ENCODE results near the gene IMPG1. TPM values are rescaled to one million over a fixed set of nuclear protein-coding genes. Genes with fewer than 3 reads are reported as not detected.

Gene IMPG1
- polyA plus RNA-seq, 3 donors = not detected

GRCh38 chr6:75932067-75932466, 140.4 kb downstream of the IMPG1 start:
- no peak for TF ChIP-seq CTCF (IDR thresholded peaks at IDR 0.05)
- Histone ChIP-seq H3K27ac (ENCODE audit: low read depth in 1 of 2, low read length in 2 of 2) (no peak overlapping the region), H3K79me2 (ENCODE audit: insufficient read depth, low read length) (no peaks in the 10 kb centered on the region), H3K4me1 (ENCODE audit: control insufficient read depth in 1 of 2, insufficient read depth in 2 of 2, low read length in 2 of 2) (peaks cover 0 to 6% of the 10 kb centered on the region in 2 donors), H3K4me3 (replicated peaks in 1 of 3; ENCODE audit: low read depth in 2 of 3, low read length in 3 of 3) (no peak overlapping the region), H3K9ac (ENCODE audit: insufficient read depth, low read length, poor library complexity, severe bottlenecking) (no peak overlapping the region), H3K27me3 (ENCODE audit: control insufficient read depth in 2 of 2, insufficient read depth in 2 of 2, low read length in 2 of 2) (peaks cover 9% of the 10 kb centered on the region in 2 donors), H2AFZ (ENCODE audit: insufficient read depth, low read depth, low read length, poor library complexity, severe bottlenecking) (no peak overlapping the region), H3K4me2 (replicated peaks; ENCODE audit: extremely low read depth, low read length, poor library complexity, severe bottlenecking) (no peak overlapping the region), H4K20me1 (ENCODE audit: insufficient read depth, low read length) (no peaks in the 10 kb centered on the region), H3K9me3 (replicated peaks in 1 of 2; ENCODE audit: control insufficient read depth in 1 of 2, insufficient read depth in 1 of 2, low read length in 2 of 2) (no peaks in the 10 kb centered on the region), H3K36me3 (replicated peaks in 1 of 2; ENCODE audit: control insufficient read depth in 1 of 2, insufficient read depth in 2 of 2, low read length in 2 of 2) (no peaks in the 10 kb centered on the region)
- Mint-ChIP-seq H3K27ac (no peak overlapping the region), H3K4me3 (no peak overlapping the region), H3K4me1 (peaks cover 6% of the 10 kb centered on the region), H3K36me3 (no peaks in the 10 kb centered on the region), H3K27me3 (ENCODE audit: low read depth in 3 of 3) (peaks cover 19 to 26% (median 24%) of the 10 kb centered on the region in 3 donors), H3K9me3 (peaks cover 0 to 3% (median 0%) of the 10 kb centered on the region in 7 donors)
- WGBS (ENCODE audit: insufficient coverage) = 79% methylated on average over 3 of the region's 5 CpGs
- DNase-seq = no peak
- intact Hi-C loops (cut with micrococcal nuclease) = no loop called here

GRCh38 chr6:75931011-75931680, 141.3 kb downstream of the IMPG1 start:
- Histone ChIP-seq H3K27ac (ENCODE audit: low read depth in 1 of 2, low read length in 2 of 2) (no peak overlapping the region), H3K9me3 (replicated peaks in 1 of 2; ENCODE audit: control insufficient read depth in 1 of 2, insufficient read depth in 1 of 2, low read length in 2 of 2) (no peaks in the 10 kb centered on the region), H3K4me1 (ENCODE audit: control insufficient read depth in 1 of 2, insufficient read depth in 2 of 2, low read length in 2 of 2) (peaks cover 0 to 6% of the 10 kb centered on the region in 2 donors), H3K4me3 (replicated peaks in 1 of 3; ENCODE audit: low read depth in 2 of 3, low read length in 3 of 3) (no peak overlapping the region), H3K79me2 (ENCODE audit: insufficient read depth, low read length) (no peaks in the 10 kb centered on the region), H3K9ac (ENCODE audit: insufficient read depth, low read length, poor library complexity, severe bottlenecking) (no peak overlapping the region), H3K27me3 (ENCODE audit: control insufficient read depth in 2 of 2, insufficient read depth in 2 of 2, low read length in 2 of 2) (peaks cover 7 to 9% of the 10 kb centered on the region in 2 donors), H3K4me2 (replicated peaks; ENCODE audit: extremely low read depth, low read length, poor library complexity, severe bottlenecking) (no peak overlapping the region), H4K20me1 (ENCODE audit: insufficient read depth, low read length) (no peaks in the 10 kb centered on the region), H2AFZ (ENCODE audit: insufficient read depth, low read depth, low read length, poor library complexity, severe bottlenecking) (no peak overlapping the region), H3K36me3 (replicated peaks in 1 of 2; ENCODE audit: control insufficient read depth in 1 of 2, insufficient read depth in 2 of 2, low read length in 2 of 2) (no peaks in the 10 kb centered on the region)
- WGBS (ENCODE audit: insufficient coverage) = 81% methylated on average over 7 of the region's 11 CpGs
- Mint-ChIP-seq H3K4me3 (no peak overlapping the region), H3K27me3 (ENCODE audit: low read depth in 3 of 3) (peaks cover 15 to 23% (median 20%) of the 10 kb centered on the region in 3 donors), H3K27ac (no peak overlapping the region), H3K9me3 (peaks cover 0 to 3% (median 0%) of the 10 kb centered on the region in 7 donors), H3K36me3 (no peaks in the 10 kb centered on the region), H3K4me1 (peaks cover 6% of the 10 kb centered on the region)
- no peak for TF ChIP-seq CTCF (IDR thresholded peaks at IDR 0.05)
- DNase-seq = no peak
- intact Hi-C loops (cut with micrococcal nuclease) = no loop called here
